Measurements from ENCODE around the gene STK32A.

STK32A gene

DNA sequence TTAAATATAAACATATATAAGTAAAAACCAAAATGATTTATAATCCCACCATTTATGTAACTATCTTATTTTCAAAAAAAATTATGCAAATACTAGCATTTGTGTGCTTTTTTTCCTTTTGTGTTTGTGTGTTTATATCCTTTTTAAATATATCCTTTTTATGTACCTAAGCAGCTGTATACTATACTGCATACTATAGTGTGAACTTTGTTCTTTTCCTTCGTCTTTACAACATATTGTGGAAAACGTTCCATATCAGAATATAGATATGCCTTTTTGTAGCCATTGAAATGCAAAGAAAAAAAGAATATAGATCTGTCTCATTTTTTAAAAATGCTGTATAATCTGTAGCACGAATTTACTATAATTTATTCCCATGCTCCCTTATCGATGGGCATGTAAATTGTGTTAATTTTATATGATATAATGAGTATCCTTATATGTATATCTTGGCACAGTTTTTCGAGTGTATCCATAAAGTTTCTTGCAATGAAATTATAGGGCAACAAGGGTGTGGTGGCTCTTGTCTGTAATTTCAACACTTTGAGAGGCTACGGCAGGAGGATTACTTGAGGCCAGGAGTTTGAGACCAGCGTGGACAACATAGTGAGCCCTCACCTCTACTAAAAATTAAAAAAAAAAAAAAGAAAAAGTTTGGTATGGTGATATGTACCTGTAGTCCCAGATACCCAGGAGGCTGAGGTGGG, 83.3 kb downstream of the STK32A start:
- TF ChIP-seq, protein P1, sequence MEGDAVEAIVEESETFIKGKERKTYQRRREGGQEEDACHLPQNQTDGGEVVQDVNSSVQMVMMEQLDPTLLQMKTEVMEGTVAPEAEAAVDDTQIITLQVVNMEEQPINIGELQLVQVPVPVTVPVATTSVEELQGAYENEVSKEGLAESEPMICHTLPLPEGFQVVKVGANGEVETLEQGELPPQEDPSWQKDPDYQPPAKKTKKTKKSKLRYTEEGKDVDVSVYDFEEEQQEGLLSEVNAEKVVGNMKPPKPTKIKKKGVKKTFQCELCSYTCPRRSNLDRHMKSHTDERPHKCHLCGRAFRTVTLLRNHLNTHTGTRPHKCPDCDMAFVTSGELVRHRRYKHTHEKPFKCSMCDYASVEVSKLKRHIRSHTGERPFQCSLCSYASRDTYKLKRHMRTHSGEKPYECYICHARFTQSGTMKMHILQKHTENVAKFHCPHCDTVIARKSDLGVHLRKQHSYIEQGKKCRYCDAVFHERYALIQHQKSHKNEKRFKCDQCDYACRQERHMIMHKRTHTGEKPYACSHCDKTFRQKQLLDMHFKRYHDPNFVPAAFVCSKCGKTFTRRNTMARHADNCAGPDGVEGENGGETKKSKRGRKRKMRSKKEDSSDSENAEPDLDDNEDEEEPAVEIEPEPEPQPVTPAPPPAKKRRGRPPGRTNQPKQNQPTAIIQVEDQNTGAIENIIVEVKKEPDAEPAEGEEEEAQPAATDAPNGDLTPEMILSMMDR (IDR thresholded peaks at IDR 0.05; ENCODE audit: insufficient read depth, low read depth, low read length, missing control alignments), result no peak
- H3K4me3 ChIP-seq (ENCODE audit: low read length), result no peak overlapping the region
- DNase-seq (ENCODE audit: low read depth), result no peak

DNA sequence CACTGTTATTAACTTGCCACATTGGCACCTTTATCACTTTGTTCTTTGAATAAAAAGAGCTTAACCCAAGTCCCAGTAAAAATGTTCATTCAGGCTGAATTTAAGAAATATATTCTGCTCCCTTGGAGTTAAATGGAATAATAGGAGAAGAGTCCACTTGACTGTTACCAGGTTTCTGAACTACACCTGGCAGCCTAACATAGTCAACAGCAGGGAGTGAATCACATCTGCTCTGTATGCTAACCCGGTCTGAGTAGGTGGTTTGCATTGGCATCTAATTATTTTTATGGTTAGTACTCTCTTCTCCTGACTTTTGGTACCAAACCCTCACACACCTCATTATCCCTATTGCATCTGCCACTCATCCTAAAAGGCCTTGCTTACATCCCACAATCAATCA, 86.7 kb downstream of the STK32A start:
- no peak for DNase-seq (ENCODE audit: low read depth)
- TF ChIP-seq, protein P1 (IDR thresholded peaks at IDR 0.05; ENCODE audit: insufficient read depth, low read depth, low read length, missing control alignments), result no peak
- no peak overlapping the region for H3K4me3 ChIP-seq (ENCODE audit: low read length)

DNA sequence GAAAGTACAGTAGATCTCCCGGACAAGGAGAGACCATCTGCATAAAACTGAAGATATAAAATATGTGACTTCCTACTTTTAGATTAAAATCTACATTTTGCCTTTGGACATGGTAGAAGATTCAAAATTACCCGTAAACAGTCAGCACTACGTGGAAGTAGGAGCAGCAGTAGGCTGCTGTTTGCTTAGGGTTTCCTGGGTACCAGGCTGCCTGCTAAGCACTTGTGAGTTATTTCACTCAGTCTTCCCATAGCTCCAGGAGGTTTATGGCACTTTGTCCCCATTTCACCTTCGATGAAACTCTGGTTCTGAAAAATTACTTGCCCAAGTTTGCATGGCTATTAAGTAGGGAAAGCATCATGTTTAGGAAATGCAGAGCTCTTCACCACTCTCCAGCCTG, 92.6 kb downstream of the STK32A start:
- TF ChIP-seq, protein P1 (IDR thresholded peaks at IDR 0.05; ENCODE audit: insufficient read depth, low read depth, low read length, missing control alignments), result no peak
- H3K4me3 ChIP-seq (ENCODE audit: low read length), result no peak overlapping the region

DNA sequence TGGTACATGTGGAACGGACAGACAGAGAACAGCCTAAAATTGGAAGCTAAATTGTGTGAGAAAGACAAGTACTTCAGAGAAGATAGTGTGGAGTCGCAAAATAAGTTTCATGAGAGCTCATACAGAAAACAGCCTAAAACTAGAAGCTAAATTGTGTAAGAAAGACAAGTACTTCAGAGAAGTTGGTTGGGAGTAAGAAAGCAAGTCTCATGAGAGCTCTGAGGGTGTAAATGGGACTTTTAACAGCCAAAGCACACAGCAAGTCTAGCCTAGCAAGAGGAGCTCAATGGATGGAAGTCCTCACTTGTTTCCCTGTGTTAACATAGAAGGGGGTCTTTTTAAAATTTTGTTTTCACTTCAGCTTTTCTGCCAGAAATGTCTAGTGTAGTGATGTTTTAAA, 93.1 kb downstream of the STK32A start:
- TF ChIP-seq, protein P1 (IDR thresholded peaks at IDR 0.05; ENCODE audit: insufficient read depth, low read depth, low read length, missing control alignments), result no peak
- H3K4me3 ChIP-seq (ENCODE audit: low read length), result no peak overlapping the region
- DNase-seq (ENCODE audit: low read depth), result no peak

More for the DNA sequence above, 92.6 kb downstream of the STK32A start:
- DNase-seq (ENCODE audit: low read depth), result no peak

DNA sequence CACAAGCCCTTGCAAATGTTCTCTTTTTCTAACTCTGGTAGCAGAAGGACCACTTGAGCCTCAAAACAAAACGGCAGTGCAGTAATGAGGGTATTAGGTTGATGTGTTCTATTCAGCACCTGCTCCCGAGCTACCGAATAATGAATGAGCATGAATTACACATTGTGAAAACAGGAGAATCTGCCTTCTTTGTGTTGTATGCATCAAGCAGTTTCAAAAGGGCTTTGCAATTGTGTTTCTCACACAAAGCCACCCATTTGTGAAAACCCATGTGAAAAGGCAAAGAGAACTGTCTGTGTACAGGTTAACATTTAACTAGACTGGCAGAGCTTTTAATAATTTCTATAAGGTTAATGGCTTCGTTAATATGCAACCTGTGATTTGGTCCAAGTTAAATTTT, 97.8 kb downstream of the STK32A start:
- no peak overlapping the region for H3K4me3 ChIP-seq (ENCODE audit: low read length)
- DNase-seq (ENCODE audit: low read depth), result no peak
- TF ChIP-seq, protein P1 (IDR thresholded peaks at IDR 0.05; ENCODE audit: insufficient read depth, low read depth, low read length, missing control alignments), result no peak

DNA sequence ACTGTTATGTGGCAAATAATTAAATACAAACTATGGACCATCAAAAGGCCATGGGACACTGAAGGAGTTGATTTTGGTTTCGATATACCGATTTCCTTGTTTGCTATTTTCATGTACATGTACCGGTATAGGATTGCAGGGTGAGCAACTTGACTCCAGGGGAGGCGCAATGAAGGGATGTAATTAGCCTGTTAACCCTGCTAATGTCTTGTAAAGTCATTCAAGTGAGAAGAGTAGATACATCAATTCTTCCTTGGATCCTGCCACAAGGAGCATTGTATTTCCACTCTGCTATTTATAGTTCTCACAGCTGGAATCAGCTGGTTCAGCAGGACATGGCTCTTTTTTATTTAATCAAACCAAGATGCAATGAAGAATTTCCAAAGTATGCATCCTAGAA, 102.0 kb downstream of the STK32A start:
- TF ChIP-seq, protein P1 (IDR thresholded peaks at IDR 0.05; ENCODE audit: insufficient read depth, low read depth, low read length, missing control alignments), result no peak
- no peak overlapping the region for H3K4me3 ChIP-seq (ENCODE audit: low read length)
- DNase-seq (ENCODE audit: low read depth), result no peak

DNA sequence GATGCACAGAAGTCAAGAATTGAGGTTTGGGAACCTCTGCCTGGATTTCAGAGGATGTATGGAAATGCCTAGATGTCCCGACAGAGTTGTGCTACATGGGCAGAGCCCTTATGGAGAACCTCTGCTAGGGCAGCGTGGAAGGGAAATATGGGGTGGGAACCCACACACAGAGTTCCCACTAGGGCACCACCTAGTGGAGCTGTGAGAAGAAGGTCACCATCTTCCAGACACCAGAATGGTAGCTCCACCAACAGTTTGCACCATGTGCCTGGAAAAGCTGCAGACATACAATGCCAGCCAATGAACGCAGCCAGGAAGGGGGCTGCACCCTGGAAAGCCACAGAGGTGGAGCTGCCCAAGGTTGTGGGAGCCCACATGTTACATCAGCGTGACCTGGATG, 104.5 kb downstream of the STK32A start:
- no peak for DNase-seq (ENCODE audit: low read depth)
- H3K4me3 ChIP-seq (ENCODE audit: low read length), result no peak overlapping the region
- TF ChIP-seq, protein P1 (IDR thresholded peaks at IDR 0.05; ENCODE audit: insufficient read depth, low read depth, low read length, missing control alignments), result no peak

Measured in epithelial cell of esophagus (primary cell).